T-helper 22 cell (primary cell): ENCODE results near the gene YJEFN3.
A peak's percentile ranks its signal among the peaks of the same experiment; 100 is the strongest.

Experiments
- DNase-seq: peaks from one replicate; pipeline ENCODE4 v3.0.0-alpha.2; 2020; ENCODE audit warnings: low read depth

YJEFN3 gene

DNA sequence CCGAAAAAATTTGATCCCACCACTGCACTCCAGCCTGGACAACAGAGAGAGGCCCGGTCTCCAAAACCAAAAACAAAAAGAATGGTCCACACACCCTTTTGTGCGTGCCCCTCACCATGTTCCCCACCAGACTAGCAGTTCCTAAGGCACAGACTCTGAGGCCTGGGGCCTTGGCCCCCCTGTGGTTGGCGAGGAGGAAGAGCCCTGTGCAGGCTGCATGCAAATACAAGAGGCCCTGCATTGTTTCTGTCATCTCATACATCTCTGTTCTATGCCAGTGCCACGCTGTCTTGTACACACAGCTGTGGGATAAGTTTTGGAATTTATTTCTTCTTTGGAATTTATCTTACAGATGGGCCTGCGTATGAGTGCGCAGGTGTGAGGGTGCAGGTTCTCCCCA is 4.7 kb upstream of the YJEFN3 start:
- DNase-seq = no peak

DNA sequence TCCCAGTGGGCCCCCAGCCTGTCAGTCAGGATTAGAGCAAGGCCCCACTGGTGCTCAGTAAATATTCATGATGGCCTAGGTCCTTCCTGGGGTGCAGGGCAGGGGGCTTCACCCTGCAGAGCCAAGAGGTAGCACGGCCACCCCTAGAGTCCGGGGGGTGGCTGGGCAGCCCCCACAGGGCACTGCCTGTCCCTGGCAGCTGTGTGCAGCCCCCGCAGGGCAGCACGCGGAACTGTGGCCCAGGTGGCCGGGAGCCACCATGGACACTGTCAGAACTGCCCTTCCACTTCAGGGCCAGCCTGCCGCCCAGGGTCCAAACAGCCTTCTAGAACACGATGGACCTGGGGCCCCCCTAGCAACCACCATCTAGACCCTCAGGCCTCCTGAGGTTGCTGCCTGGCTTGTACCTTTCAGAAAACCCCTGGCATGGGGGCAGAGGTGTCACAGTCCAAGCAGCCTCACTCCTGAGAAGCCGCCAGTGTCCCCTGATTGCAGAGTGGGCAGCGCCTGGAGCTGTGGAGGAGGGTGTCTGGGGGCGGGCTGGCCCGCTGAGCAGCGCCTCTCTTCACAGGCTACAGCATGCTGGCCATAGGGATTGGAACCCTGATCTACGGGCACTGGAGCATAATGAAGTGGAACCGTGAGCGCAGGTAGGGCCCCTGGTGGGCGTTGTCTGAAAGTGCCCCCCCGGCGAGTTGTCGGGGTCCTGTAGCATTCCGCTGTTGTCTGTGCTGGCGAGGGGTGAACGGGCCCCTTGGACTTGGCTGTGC is 2.9 kb upstream of the YJEFN3 start:
- DNase-seq = no peak

GRCh38 chr19:19526581-19527370 is 1.9 kb upstream of the YJEFN3 start:
- no peak for DNase-seq

- DNase-seq = no peak
These were observed 1.4 kb upstream of the YJEFN3 start for GRCh38 chr19:19527371-19527656.

DNA sequence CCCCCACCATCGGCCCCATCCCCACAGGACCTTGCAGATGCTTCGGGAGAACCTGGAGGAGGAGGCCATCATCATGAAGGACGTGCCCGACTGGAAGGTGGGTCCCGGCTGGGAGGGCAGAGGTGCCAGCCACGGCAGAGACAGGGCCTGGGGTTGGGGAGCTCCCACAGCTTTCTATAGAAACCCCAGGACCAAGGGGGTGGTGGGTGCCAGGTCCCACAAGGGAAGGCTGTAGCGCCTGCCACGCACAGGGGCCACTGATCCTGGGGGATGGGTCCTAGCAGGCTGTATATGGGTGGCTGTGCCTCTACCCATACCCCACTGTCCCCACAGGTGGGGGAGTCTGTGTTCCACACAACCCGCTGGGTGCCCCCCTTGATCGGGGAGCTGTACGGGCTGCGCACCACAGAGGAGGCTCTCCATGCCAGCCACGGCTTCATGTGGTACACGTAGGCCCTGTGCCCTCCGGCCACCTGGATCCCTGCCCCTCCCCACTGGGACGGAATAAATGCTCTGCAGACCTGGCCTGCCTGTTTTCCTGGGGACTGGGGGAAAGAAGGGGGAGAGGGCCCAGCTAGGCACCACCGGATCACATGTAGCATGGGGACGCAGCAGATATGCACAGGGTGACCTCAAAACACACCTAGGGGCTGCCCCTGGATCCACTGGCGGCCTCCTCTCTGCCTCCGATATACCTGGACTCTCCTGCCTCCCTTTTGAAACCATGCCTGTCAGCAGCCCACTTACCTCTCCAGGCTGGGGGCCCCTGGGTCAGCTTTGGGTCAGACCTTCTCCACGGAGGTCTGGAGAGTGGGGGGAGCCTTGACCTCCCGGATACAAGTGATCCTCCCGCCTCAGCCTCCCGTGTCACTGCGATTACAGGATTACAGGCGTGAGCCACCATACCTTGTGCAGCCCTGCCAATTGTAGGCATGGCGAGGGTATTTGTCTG is 761 bp upstream of the YJEFN3 start:
- DNase-seq = no peak

DNA sequence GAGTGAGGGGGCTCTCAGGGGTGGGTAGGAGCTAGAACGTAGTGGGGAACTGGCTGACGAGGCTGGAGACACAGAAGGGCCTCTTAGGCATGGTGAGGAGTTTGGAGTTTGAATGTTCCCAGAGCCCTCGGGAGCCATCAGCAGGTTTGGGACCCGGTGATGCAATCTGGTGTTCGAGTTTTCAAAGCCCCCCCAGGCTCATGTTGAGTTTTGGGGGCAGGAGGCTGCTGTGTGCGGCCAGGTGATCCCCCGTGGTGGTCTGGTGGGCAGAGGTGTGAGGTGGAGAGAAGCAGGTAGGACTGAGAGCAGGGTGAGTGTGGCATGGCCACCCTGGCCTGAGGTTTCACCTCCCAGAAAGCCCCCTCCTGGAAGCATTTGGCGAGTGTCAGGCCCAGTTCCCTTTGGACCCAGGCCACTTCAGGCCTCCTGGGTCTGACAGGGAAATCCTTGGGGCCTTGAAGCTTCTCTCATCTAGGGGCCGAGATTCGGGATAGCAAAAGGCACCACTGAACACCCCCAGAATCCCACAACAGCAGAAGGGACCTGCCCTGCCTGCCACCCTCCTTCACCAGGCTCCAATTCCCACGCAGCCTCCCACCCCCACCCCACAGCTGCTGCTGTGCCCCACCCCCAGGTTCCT is 1.2 kb downstream of the YJEFN3 start:
- no peak for DNase-seq

GRCh38 chr19:19530423-19530804 is 1.7 kb downstream of the YJEFN3 start:
- no peak for DNase-seq

GRCh38 chr19:19530889-19531288 is 2.2 kb downstream of the YJEFN3 start:
- DNase-seq = no peak

- DNase-seq = peak; percentile 55
These were observed 3.5 kb downstream of the YJEFN3 start for GRCh38 chr19:19531951-19532805.

- no peak for DNase-seq
These were observed 4.3 kb downstream of the YJEFN3 start for GRCh38 chr19:19532806-19533701.

GRCh38 chr19:19533841-19534240 is 5.1 kb downstream of the YJEFN3 start:
- DNase-seq = no peak

DNA sequence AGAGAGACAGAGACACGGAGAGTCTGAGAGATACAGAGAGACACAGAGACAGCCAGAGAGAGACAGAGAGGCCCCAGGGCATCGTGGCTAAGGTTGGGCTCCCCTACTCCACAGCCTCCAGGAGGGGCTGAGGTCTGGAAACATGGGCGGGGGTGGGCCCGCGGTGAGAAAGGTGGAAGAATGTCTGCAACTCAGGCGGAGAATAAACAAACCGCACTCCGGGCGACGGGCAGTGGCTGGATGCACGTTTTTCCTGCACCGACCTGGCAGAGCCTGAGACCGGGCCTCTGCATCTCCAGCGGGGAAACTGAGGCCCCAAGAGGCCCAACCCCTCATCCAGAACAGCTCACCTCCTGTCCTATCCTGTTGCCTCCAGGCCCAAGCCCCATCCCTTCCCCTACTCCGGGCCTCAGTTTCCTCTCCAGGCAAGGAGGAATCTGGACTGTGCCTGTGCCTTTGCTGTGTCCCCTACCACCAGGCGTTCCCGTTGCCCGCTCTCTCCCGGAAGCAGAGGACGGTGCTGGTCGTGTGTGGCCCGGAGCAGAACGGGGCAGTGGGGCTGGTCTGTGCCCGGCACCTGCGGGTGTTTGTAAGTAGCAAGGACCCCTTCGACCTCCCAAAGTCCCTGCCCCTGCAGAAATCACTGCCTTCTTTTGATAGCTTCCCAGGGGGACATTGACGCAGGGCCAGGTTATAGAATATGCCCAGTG is 6.0 kb downstream of the YJEFN3 start:
- DNase-seq = no peak

GRCh38 chr19:19535311-19536191 is 6.8 kb downstream of the YJEFN3 start:
- DNase-seq = no peak

DNA sequence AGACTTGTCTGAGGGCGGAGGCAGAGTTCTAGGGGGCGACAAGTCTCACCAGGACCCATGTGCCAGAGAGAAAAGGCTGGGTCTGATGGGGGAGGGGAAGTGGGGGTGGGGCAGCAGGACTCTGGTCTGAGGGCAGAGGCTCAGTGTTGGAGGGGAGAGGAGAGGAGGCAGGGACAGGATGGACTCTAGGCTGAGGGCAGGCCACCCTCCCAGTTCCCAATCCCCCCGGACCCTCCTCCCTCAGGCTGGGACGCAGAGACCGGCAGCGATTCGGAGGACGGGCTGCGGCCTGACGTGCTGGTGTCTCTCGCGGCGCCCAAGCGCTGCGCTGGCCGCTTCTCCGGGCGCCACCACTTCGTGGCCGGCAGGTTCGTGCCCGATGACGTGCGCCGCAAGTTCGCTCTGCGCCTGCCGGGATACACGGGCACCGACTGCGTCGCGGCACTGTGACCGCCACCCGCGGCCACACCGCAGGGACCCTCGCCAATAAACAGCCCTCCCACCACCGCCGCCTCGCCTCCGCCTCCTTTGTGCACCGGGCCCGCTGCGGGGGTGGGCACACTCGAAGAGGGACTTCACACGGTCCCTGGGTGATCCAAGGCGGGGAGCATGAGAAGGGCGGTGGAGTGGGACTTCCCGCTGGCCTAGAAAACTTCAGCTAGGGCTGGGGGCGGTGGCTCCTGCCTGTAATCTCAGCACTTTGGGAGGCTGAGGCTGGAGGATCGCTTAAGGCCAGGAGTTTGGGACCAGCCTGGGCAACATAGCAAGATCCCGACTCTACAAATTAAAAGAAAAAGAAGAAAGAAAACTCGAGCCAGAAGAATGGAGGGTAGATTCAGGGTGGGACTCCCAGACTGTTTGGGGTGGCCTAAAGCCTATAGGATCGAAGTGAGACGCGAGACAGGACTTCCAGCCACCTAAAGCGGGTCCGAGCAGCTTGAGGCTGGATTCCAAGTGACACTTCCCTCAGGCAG is 8.7 kb downstream of the YJEFN3 start:
- no peak for DNase-seq

DNA sequence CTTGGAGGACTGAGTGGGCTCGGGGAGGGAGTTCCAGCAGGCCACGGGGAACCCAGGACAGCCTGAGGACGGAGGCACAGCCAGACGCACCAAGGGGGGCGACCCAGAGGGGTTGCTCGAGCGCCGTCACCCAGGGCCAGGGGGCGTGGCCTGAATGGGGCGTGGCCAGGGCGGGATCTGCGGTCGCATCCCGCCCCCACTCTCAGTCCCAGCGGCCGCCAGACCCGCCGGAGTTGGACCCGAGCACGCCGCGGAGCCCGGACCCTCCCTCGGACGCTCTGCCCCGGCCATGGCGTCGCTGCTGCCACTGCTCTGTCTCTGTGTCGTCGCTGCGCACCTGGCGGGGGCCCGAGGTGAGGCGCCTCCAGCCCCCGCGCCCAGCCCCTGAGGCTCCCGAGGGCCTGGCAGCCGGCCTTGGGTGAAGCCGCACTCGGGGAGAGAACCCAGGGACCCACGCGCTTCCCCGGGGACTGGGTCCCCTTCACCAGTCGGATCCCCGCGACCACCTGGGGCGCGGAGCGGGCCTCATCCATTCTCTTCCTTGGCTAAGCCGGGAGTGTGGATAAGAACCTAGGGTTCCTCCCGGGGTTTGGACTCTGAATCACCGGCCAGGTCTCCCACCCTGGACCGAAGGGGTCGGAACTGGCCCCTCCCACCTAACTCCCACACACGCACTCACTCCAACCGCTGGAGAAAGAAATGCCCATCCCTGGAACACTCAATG is 9.5 kb downstream of the YJEFN3 start, which contains the start of gene CILP2:
TSS of gene CILP2 (plus strand) at position 205 of the 724 bp plus-strand sequence. CDS start at position 290, 85 bp downstream.
- no peak for DNase-seq

DNA sequence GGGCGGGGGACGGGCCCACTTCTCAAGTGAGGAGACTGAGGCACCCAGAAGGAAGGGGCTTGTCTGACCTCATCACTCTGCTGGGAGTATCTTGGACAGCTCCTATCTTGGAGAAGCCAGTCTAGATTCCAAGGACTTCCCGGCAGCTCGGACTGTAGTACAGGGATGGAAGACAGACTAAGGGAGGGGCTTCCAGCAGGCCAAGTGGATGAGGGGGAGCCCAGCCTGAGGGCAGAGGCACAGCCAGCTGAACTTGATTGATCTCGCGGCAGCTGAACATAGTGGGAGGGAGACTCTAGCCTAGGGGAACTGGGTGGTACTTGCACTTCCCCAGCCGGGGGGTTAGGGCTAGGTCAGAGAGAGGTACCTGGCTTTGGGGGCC is 10.1 kb downstream of the YJEFN3 start:
- DNase-seq = no peak
